NT2/D1 (cell line): ENCODE data around the gene AFG3L2.

Source experiments
- DNase-seq: peaks from one replicate; pipeline ENCODE4 v3.0.0-alpha.2; 2011; ENCODE audit warnings: low read depth, low spot score
- H3K27me3 ChIP-seq: 2 replicates; pipeline ENCODE4 v1.6.0; 2011; ENCODE audit warnings: mild to moderate bottlenecking; ENCODE audit not compliant: insufficient read length, insufficient read depth
- H3K36me3 ChIP-seq: 2 replicates; pipeline ENCODE4 v1.6.1; 2011; ENCODE audit warnings: mild to moderate bottlenecking, low read length, mixed read lengths; ENCODE audit not compliant: insufficient read depth, insufficient read length
- H3K4me1 ChIP-seq: 2 replicates; pipeline ENCODE4 v1.5.1; 2011; ENCODE audit not compliant: insufficient read depth, insufficient read length
- H3K4me3 ChIP-seq: 2 replicates; pipeline ENCODE4 v1.5.1; 2011; ENCODE audit warnings: low read depth; ENCODE audit not compliant: insufficient read length
- H3K9ac ChIP-seq: 2 replicates; pipeline ENCODE4 v1.6.0; 2011; ENCODE audit warnings: low read depth; ENCODE audit not compliant: insufficient read length
- H3K9me3 ChIP-seq: 2 replicates; pipeline ENCODE4 v1.5.1; 2011; ENCODE audit warnings: mild to moderate bottlenecking, low read length; ENCODE audit not compliant: insufficient read depth
- SUZ12 ChIP-seq: IDR thresholded peaks from 2 replicates; pipeline ENCODE4 v1.6.1; 2011; ENCODE audit not compliant: insufficient read length, insufficient read depth; ENCODE audit errors: extremely low read depth
- YY1 ChIP-seq: IDR thresholded peaks from 2 replicates; pipeline ENCODE4 v1.6.1; 2011; ENCODE audit not compliant: insufficient read length, insufficient read depth
- ZNF274 ChIP-seq: IDR thresholded peaks from 2 replicates; pipeline ENCODE4 v1.6.1; 2011; ENCODE audit warnings: mild to moderate bottlenecking, low read depth, low read length

Gene AFG3L2

DNA sequence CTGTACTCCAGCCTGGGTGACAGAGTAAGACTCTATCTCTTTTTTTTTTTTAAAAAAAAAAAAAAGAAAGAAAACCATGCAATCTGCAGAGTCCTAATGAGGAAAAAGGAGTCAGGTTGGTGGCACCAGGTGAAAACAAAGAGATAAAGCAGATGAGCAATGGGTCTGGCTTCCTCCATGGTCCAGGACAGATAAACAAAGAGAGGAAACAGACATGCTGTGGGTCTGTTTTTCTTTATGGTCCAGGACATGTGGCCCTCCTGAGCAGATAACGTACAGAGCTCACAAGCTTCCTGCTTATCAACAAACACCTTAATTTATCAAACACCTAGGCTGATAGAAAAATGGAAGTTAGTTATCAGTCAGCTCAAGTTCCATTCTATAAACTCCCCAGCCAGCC, 93.4 kb downstream of the AFG3L2 start:
- H3K36me3 ChIP-seq = no peaks in the 10 kb centered on the region
- no peak overlapping the region for H3K9ac ChIP-seq
- no peak for DNase-seq
- H3K4me1 ChIP-seq = peaks cover 2% of the 10 kb centered on the region
- peaks cover 21% of the 10 kb centered on the region for H3K27me3 ChIP-seq
- no peak for TF ChIP-seq YY1
- no peak for TF ChIP-seq ZNF274
- no peak for TF ChIP-seq SUZ12
- H3K9me3 ChIP-seq = no peaks in the 10 kb centered on the region
- no peak overlapping the region for H3K4me3 ChIP-seq

DNA sequence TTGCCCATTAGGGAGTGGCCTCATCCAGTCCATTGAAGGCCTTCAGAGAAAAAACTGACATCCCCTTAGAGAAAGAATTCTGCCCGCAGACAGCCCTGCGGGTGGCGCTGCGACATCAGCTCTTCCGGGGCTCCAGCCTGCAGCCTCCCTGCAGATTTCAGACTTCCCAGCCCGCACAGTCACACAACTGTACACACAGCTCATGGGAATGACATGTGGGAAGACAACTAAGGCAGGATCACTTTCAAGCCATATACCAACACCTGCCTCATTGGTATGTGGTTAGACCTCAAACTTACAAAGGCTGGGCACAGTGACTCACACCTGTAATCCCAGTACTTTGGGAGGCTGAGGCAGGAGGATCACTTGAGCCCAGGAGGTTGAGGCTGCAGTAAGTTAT, 93.8 kb downstream of the AFG3L2 start:
- no peak for TF ChIP-seq SUZ12
- no peaks in the 10 kb centered on the region for H3K9me3 ChIP-seq
- peaks cover 4% of the 10 kb centered on the region for H3K4me1 ChIP-seq
- H3K4me3 ChIP-seq = no peak overlapping the region
- H3K36me3 ChIP-seq = no peaks in the 10 kb centered on the region
- no peak for DNase-seq
- peaks cover 17% of the 10 kb centered on the region for H3K27me3 ChIP-seq
- H3K9ac ChIP-seq = no peak overlapping the region

DNA sequence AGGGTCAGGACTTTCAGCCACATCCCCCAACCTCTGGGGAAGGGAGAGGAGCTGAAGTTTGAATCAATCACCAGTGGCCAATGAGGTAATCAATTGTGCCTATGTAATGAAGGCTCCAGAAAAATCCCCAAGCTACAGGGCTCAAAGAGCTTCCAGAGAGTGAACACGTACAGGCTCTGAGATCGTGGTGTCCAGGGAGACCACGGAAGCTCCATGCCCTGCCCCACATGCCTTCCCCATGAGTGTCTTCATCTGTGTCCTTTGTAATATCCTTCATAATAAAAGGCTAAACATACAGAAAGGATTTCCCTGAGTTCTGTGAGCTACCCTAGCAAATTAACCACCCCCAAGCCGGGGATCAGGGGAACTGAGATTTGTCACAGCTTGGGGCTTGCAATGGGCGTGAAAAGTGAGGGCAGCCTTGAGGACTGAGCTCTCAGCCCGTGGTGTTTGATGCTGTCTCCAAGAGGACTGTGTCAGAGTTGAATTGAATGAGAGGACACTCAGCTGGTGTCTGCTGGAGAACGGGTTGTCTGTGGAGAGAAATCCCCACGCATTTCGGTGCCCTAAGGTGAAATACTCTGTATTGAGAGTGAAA, 94.5 kb downstream of the AFG3L2 start:
- Histone ChIP-seq H3K4me3 (no peak overlapping the region), H3K9ac (no peak overlapping the region)

DNA sequence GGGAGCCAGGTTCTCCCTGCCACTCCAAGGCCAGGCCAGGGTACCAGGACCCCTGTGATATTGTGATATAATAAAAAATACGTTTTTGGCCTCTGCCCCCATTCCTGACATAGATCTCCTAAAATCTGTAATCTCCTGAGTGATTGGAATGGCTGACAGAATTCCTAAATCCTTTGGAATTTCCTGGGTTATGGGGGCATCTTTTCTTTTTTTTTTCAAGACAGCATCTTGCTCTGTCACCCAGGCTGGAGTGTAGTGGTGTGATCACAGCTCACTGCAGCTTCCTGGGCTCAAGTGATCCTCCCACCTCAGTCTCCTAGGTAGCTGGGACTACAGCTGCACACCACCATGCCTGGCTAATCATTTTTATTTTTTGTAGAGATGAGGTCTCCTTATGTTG, 95.2 kb downstream of the AFG3L2 start:
- TF ChIP-seq SUZ12 (no peak), YY1 (no peak), ZNF274 (no peak)

More for the DNA sequence above, 94.5 kb downstream of the AFG3L2 start:
- peaks cover 6% of the 10 kb centered on the region for H3K4me1 ChIP-seq
- no peak for TF ChIP-seq ZNF274
- no peak for TF ChIP-seq YY1
- TF ChIP-seq SUZ12 = no peak
- DNase-seq = no peak
- peaks cover 10% of the 10 kb centered on the region for H3K27me3 ChIP-seq
- no peaks in the 10 kb centered on the region for H3K36me3 ChIP-seq
- no peaks in the 10 kb centered on the region for H3K9me3 ChIP-seq

DNA sequence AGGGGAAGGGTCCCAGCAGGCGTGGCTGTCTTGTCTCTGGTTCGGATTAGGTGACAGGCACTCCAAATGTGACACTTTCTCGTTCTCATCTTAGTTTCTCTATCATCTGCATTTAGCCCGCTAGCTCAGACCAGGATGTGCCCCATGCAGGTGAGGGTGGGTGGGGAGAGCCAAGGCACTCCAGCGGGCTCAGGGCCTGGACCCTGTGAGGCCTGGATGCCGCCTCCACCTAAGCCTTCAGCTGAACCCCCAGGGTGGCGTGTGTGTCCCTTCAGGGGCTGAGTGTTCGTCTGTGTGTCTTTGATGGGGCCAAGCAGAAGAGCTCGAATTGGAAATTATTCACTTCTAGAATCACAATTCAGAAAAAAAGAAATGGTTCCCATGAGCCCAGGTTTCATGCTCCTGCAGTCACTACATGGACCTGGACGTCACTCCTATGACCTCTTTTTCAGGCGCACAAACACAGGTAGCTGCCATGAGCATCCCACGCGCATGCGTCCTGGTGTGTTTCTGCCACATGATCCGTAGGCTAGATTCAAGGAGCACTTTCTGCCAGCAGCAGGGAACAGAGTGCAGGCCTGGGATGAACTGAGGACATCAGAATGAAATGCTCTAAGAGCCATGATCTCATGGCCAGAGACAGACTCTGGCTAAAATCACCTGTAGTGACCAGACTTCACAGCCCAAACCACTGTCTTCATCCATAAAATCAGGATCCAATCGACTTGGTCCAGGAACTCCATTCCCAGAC, 97.1 kb downstream of the AFG3L2 start:
- H3K4me3 ChIP-seq = no peak overlapping the region
- no peak for TF ChIP-seq YY1
- TF ChIP-seq SUZ12 = no peak
- TF ChIP-seq ZNF274 = no peak

More for the DNA sequence above, 95.2 kb downstream of the AFG3L2 start:
- no peak overlapping the region for H3K4me3 ChIP-seq
- DNase-seq = no peak
- H3K9me3 ChIP-seq = no peaks in the 10 kb centered on the region
- no peak overlapping the region for H3K9ac ChIP-seq
- H3K36me3 ChIP-seq = no peaks in the 10 kb centered on the region
- H3K27me3 ChIP-seq = peaks cover 3% of the 10 kb centered on the region
- peaks cover 6% of the 10 kb centered on the region for H3K4me1 ChIP-seq

More for the DNA sequence above, 97.1 kb downstream of the AFG3L2 start:
- no peak overlapping the region for H3K9ac ChIP-seq
- H3K27me3 ChIP-seq = no peaks in the 10 kb centered on the region
- H3K9me3 ChIP-seq = no peaks in the 10 kb centered on the region
- peaks cover 6% of the 10 kb centered on the region for H3K4me1 ChIP-seq
- H3K36me3 ChIP-seq = no peaks in the 10 kb centered on the region
- DNase-seq = no peak
